HepG2 (cell line): Measurements from ENCODE around the gene PMEPA1. TPM values are rescaled to one million over a fixed set of nuclear protein-coding genes. Genes with fewer than 3 reads are reported as not detected.

ENCODE experiments used
- ATAC-seq: fragments of 200-7000 bp; cut with Tn5 transposase; 3 replicates; pipeline ENCODE4 v1.9.1; 2020; ENCODE audit warnings: mild to moderate bottlenecking, moderate library complexity
- BruUV-seq: library from RNA; stranded (reverse); fragments of 400-500 nt; replicated peaks from 2 replicates; lab custom pipeline; 2021; lab: Mats Ljungman, UMichigan
- CTCF ChIA-PET: fragments of 300-600 bp; formaldehyde crosslinking; extraction: SDS; loops from one replicate; lab custom pipeline; 2021; ENCODE audit warnings: low total read pairs, inconsistent platforms, low intra/inter-chr PET ratio; lab: Yijun Ruan, JAX
- POLR2A ChIA-PET: fragments of 350-600 bp; sonication (Branson Sonifier 250); formaldehyde crosslinking; loops from one replicate; lab custom pipeline; 2020; ENCODE audit warnings: antibody characterized with exemption, inconsistent platforms; lab: Yijun Ruan, JAX
- DNase-seq: peaks from one replicate; pipeline ENCODE4 v3.0.0-alpha.2; 2015; ENCODE audit warnings: low spot score
- FAIRE-seq: peaks from 3 replicates; lab custom pipeline; 2011; peaks lifted over from hg19 to GRCh38; lab: Jason Lieb, UNC
- H2AFZ ChIP-seq: one replicate; pipeline ENCODE4 v1.6.1; 2011; ENCODE audit warnings: low read length, inconsistent platforms
- H3K27ac ChIP-seq: fragments of 300-600 bp; 3 replicates; pipeline ENCODE4 v1.8.0; 2011; ENCODE audit warnings: mixed run types, mild to moderate bottlenecking, mixed read lengths, low read length, inconsistent platforms; ENCODE audit not compliant: insufficient read depth; ENCODE audit errors: extremely low read length
- H3K27me3 ChIP-seq, 2 experiments: fragments of 200-600 bp in 1 of 2; 2 replicates in 1 of 2; 3 replicates in 1 of 2; pipeline versions ENCODE4 v1.6.0 to v1.8.0; 2011; ENCODE audit warnings: low read length in 2 of 2, mild to moderate bottlenecking in 2 of 2, moderate library complexity in 2 of 2, inconsistent platforms in 1 of 2; ENCODE audit not compliant: insufficient read depth in 2 of 2, control insufficient read depth in 1 of 2
- H3K36me3 ChIP-seq, 2 experiments: fragments of 200-600 bp in 1 of 2; replicated peaks in 1 of 2; 2 replicates in 1 of 2; 3 replicates in 1 of 2; pipeline versions ENCODE4 v1.5.1 to v1.8.0; 2011; ENCODE audit warnings: low read length in 2 of 2, inconsistent platforms in 1 of 2; ENCODE audit not compliant: insufficient read depth in 2 of 2, control insufficient read depth in 1 of 2
- H3K4me1 ChIP-seq: 2 replicates; pipeline ENCODE4 v1.5.1; 2012; ENCODE audit warnings: low read length, inconsistent platforms; ENCODE audit not compliant: insufficient read depth
- H3K4me2 ChIP-seq: 2 replicates; pipeline ENCODE4 v1.6.0; 2011; ENCODE audit warnings: low read depth, low read length, inconsistent platforms
- H3K4me3 ChIP-seq, 3 experiments: fragments of 200-600 bp in 1 of 3; sonication (generic), shearing (Covaris generic) in 1 of 3; replicated peaks in 1 of 3; 2 replicates each; pipeline ENCODE4 v1.5.1; 2011 to 2016; ENCODE audit warnings: low read length in 3 of 3, inconsistent platforms in 2 of 3, low read depth in 2 of 3, mild to moderate bottlenecking in 2 of 3, control low read depth in 1 of 3, mixed read lengths in 1 of 3; ENCODE audit not compliant: insufficient read depth in 1 of 3
- H3K79me2 ChIP-seq: one replicate; pipeline ENCODE4 v1.6.1; 2011; ENCODE audit warnings: low read length, inconsistent platforms; ENCODE audit not compliant: insufficient read depth
- H3K9ac ChIP-seq: 2 replicates; pipeline ENCODE4 v1.6.0; 2011; ENCODE audit warnings: mild to moderate bottlenecking, low read depth, low read length, inconsistent platforms; ENCODE audit not compliant: insufficient read depth
- H3K9me3 ChIP-seq: 2 replicates; pipeline ENCODE4 v1.5.1; 2012; ENCODE audit warnings: mild to moderate bottlenecking, low read length
- H4K20me1 ChIP-seq: 2 replicates; pipeline ENCODE4 v1.6.0; 2011; ENCODE audit warnings: inconsistent platforms, mild to moderate bottlenecking, low read length, moderate library complexity; ENCODE audit not compliant: insufficient read depth
- AKNA ChIP-seq: sonication (generic); formaldehyde crosslinking; IDR thresholded peaks from 2 replicates; pipeline ENCODE4 v1.4.0; 2020; ENCODE audit warnings: missing genetic modification reagents, borderline replicate concordance
- HMGXB3 ChIP-seq: sonication (generic); formaldehyde crosslinking; IDR thresholded peaks from 2 replicates; pipeline ENCODE4 v1.4.0; 2020; ENCODE audit warnings: missing genetic modification reagents, borderline replicate concordance
- IKZF4 ChIP-seq: sonication (generic); formaldehyde crosslinking; IDR thresholded peaks from 2 replicates; pipeline ENCODE4 v1.5.1; 2020; ENCODE audit warnings: borderline replicate concordance, mild to moderate bottlenecking, low read depth, missing genetic modification reagents; ENCODE audit errors: not compliant biosample characterization
- KLF9 ChIP-seq: IDR thresholded peaks from 2 replicates; pipeline ENCODE4 v1.6.1; 2016; ENCODE audit warnings: low read depth
- NFE2L1 ChIP-seq: sonication (generic); formaldehyde crosslinking; IDR thresholded peaks from 2 replicates; pipeline ENCODE4 v1.4.0; 2020; ENCODE audit warnings: missing genetic modification reagents, mild to moderate bottlenecking, borderline replicate concordance
- RAD51 ChIP-seq: fragments of 450-650 bp; IDR thresholded peaks from 2 replicates; pipeline ENCODE4 v1.6.1; 2016; ENCODE audit warnings: borderline replicate concordance
- SRSF1 ChIP-seq: fragments of 200-400 bp; formaldehyde crosslinking; optimal IDR thresholded peaks from 2 replicates; pipeline ENCODE3; 2017; ENCODE audit warnings: mild to moderate bottlenecking, low read depth, low read length, moderate library complexity
- TBP ChIP-seq: sonication (generic); formaldehyde crosslinking; IDR thresholded peaks from 2 replicates; pipeline ENCODE4 v1.5.0; 2020; ENCODE audit warnings: missing genetic modification reagents
- ZNF253 ChIP-seq: sonication (generic); formaldehyde crosslinking; IDR thresholded peaks from 2 replicates; pipeline ENCODE4 v1.8.0; 2022; ENCODE audit warnings: mild to moderate bottlenecking, missing genetic modification reagents, borderline replicate concordance
- ZNF775 ChIP-seq: sonication (generic); formaldehyde crosslinking; IDR thresholded peaks from 2 replicates; pipeline ENCODE4 v1.4.0; 2020; ENCODE audit warnings: missing genetic modification reagents, mild to moderate bottlenecking, moderate library complexity, borderline replicate concordance
- WGBS: methylation state at CpG from one replicate; pipeline ENCODE4 v1.1.6; 2017; ENCODE audit warnings: low lambda C conversion rate; 5-methylcytosine and 5-hydroxymethylcytosine counted together
- in situ Hi-C: cut with HindIII; loops from 2 replicates; pipeline ENCODE4 v1.10.0; 2017; ENCODE audit warnings: low pct_unique_long_range_greater_than_20kb; ENCODE audit not compliant: extremely low pct_ligation_motif_present
- intact Hi-C: fragments of 100-400 bp; cut with micrococcal nuclease; formaldehyde crosslinking; loops from one replicate; pipeline ENCODE4 v1.10.0; 2022; ENCODE audit not compliant: unreplicated experiment
- polyA plus RNA-seq, 8 experiments: library from polyadenylated mRNA; depleted of rRNA in 3 of 8; stranded (reverse) in 7 of 8; unstranded in 1 of 8; fragments of >200 nt; fragmentation: Illumina TruSeq in 4 of 8; extraction: Trizol in 4 of 8; gene quantifications; 2 replicates each; pipeline versions ENCODE4 v1.2.1 to v1.2.3, GENCODE V29; 2011 to 2016; ENCODE audit warnings: low read depth in 4 of 8, missing spikeins in 1 of 8, mixed read lengths in 1 of 8; ENCODE audit not compliant: insufficient read depth in 1 of 8
- total RNA-seq, 5 experiments: library from RNA; depleted of rRNA; stranded (reverse); fragments of >200 nt; fragmentation: Illumina TruSeq; extraction: Trizol; gene quantifications; 2 replicates each; pipeline ENCODE4 v1.2.3, GENCODE V29; 2016; ENCODE audit warnings: low read depth in 1 of 5
- TF ChIP-seq, protein P1 (sequence below): sonication (generic); formaldehyde crosslinking; IDR thresholded peaks from 2 replicates; pipeline ENCODE4 v1.8.0; 2022; ENCODE audit warnings: mild to moderate bottlenecking, missing genetic modification reagents, moderate library complexity

The PMEPA1 gene
- total and polyA plus RNA-seq, 2 of the 13 experiments (the other 11 are each of a cell fraction or from before 2014, with no cell fraction given): not detected

DNA sequence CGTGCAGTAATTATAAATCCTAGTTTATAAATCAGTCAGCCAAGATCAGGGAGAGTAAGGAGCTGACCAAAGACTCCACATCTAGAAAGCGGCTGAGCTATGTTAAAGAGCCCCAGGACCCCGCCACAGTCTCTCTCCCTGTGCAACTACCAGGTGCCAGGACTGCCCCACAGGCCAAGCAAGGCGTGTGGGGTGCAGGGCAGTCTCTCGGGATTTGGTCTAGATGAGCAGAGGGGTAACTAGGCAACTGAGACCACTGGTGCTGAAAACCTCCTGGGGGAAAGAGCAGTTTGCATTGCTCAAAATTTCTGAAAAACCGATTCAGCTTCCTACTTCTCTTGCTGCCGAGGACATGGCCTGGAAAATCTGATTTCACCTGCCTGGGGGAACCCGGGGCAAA is 10.4 kb downstream of the PMEPA1 start:
- Histone ChIP-seq H3K9me3 (no peaks in the 10 kb centered on the region), H3K4me2 (no peak overlapping the region), H3K9ac (no peak overlapping the region), H2AFZ (no peak overlapping the region), H3K4me1 (no peaks in the 10 kb centered on the region), H3K27ac (no peak overlapping the region), H4K20me1 (no peaks in the 10 kb centered on the region; the same call in 1 of the 2 replicates), H3K4me3 (no peak overlapping the region), H3K79me2 (no peaks in the 10 kb centered on the region), H3K36me3 (no peaks in the 10 kb centered on the region), H3K27me3 (peaks cover 23 to 93% of the 10 kb centered on the region in 2 experiments)
- CTCF ChIA-PET: no interaction called here
- intact Hi-C loops (no loop called here), in situ Hi-C loops (no loop called here)
- 1% methylated on average over 8 of the region's 8 CpGs for WGBS
- TF ChIP-seq IKZF4 (CRISPR knock-in tag) (no peak), SRSF1 (no peak), ZNF775 (CRISPR knock-in tag) (no peak), RAD51 (no peak), HMGXB3 (CRISPR knock-in tag) (no peak), ZNF253 (CRISPR knock-in tag) (no peak), NFE2L1 (no peak), AKNA (no peak), KLF9 (CRISPR knock-in tag) (no peak), TBP (CRISPR knock-in tag) (no peak)
- TF ChIP-seq, protein P1, sequence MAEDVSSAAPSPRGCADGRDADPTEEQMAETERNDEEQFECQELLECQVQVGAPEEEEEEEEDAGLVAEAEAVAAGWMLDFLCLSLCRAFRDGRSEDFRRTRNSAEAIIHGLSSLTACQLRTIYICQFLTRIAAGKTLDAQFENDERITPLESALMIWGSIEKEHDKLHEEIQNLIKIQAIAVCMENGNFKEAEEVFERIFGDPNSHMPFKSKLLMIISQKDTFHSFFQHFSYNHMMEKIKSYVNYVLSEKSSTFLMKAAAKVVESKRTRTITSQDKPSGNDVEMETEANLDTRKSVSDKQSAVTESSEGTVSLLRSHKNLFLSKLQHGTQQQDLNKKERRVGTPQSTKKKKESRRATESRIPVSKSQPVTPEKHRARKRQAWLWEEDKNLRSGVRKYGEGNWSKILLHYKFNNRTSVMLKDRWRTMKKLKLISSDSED (CRISPR knock-in tag): no peak
- BruUV-seq: no TSS peak
- no peak for FAIRE-seq
- POLR2A ChIA-PET: no interaction called here
- no peak for ATAC-seq
- DNase-seq: no peak
